ENCODE measurements around the gene CNTN1.

GRCh38 chr12:40668099-40668529 lies 24.1 kb upstream of the CNTN1 start:
- TF ChIP-seq CTCF (IDR thresholded peaks at IDR 0.05 in 8 of 11, conservative IDR thresholded peaks at IDR 0.05 in 3 of 11) (no peak), POLR2A (IDR thresholded peaks at IDR 0.05) (no peak), POLR2AphosphoS5 (IDR thresholded peaks at IDR 0.05) (no peak)
